ENCODE measurements around the gene CRB3. TPM values are rescaled to one million over a fixed set of nuclear protein-coding genes. Genes with fewer than 3 reads are reported as not detected.

Gene CRB3
- total RNA-seq, 2 experiments from 2014 or later, result 7.9 to 9.4 TPM

GRCh38 chr19:6415591-6416190 is 48.4 kb upstream of the CRB3 start:
- POLR2A ChIA-PET, result interaction anchor here (0.6 kb wide), 1 partner anchor 370 kb away, joined by 3 read pairs; no protein-coding TSS in a partner anchor
- peaks cover 68% of the 10 kb centered on the region for H3K36me3 Mint-ChIP-seq (ENCODE audit: low read depth)

GRCh38 chr19:6416658-6417405 is 47.2 kb upstream of the CRB3 start:
- DNase-seq (no peak), ATAC-seq (ENCODE audit: poor library complexity) (no peak)
- Histone ChIP-seq H3K9me3 (ENCODE audit: control insufficient read depth in 1 of 2, insufficient read depth in 1 of 2, low read length in 2 of 2) (no peaks in the 10 kb centered on the region), H3K36me3 (ENCODE audit: insufficient read depth, low read length) (peaks cover 78% of the 10 kb centered on the region), H3K4me3 (ENCODE audit: low read length) (no peak overlapping the region), H3K4me1 (ENCODE audit: insufficient read depth, low read length) (peaks cover 5% of the 10 kb centered on the region), H3K27me3 (ENCODE audit: control insufficient read depth in 1 of 2, insufficient read depth in 2 of 2, low read length in 2 of 2) (no peaks in the 10 kb centered on the region), H3K27ac (ENCODE audit: low read depth in 1 of 2, low read length in 2 of 2) (no peak overlapping the region)
- H3K27ac Mint-ChIP-seq, result no peak overlapping the region
- H3K36me3 Mint-ChIP-seq (ENCODE audit: low read depth), result peaks cover 79% of the 10 kb centered on the region
- H3K9me3 Mint-ChIP-seq, result no peaks in the 10 kb centered on the region
- no peaks in the 10 kb centered on the region for H3K27me3 Mint-ChIP-seq
- ChIA-PET CTCF (no interaction called here), POLR2A (no interaction called here)
- no peak overlapping the region for H3K4me3 Mint-ChIP-seq
- no peaks in the 10 kb centered on the region for H3K4me1 Mint-ChIP-seq (ENCODE audit: low read depth)
- intact Hi-C loops (cut with DNase I, micrococcal nuclease), result no loop called here
- TF ChIP-seq CTCF (IDR thresholded peaks at IDR 0.05), result no peak

More at GRCh38 chr19:6415591-6416190, 48.4 kb upstream of the CRB3 start:
- intact Hi-C loops (cut with DNase I, micrococcal nuclease), result no loop called here
- no peaks in the 10 kb centered on the region for H3K4me1 Mint-ChIP-seq (ENCODE audit: low read depth)
- H3K4me3 ChIP-seq (ENCODE audit: low read length), result no peak overlapping the region
- no peaks in the 10 kb centered on the region for H3K4me1 ChIP-seq (ENCODE audit: insufficient read depth, low read length)
- CTCF ChIA-PET, result no interaction called here
- H3K27me3 ChIP-seq (ENCODE audit: control insufficient read depth in 1 of 2, insufficient read depth in 2 of 2, low read length in 2 of 2), result no peaks in the 10 kb centered on the region
- TF ChIP-seq CTCF (IDR thresholded peaks at IDR 0.05), result no peak
- H3K36me3 ChIP-seq (ENCODE audit: insufficient read depth, low read length), result peaks cover 67% of the 10 kb centered on the region
- no peak overlapping the region for H3K4me3 Mint-ChIP-seq
- no peak overlapping the region for H3K27ac ChIP-seq (ENCODE audit: low read depth in 1 of 2, low read length in 2 of 2)
- ATAC-seq (ENCODE audit: poor library complexity), result no peak
- no peak overlapping the region for H3K27ac Mint-ChIP-seq
- DNase-seq, result peak in 1 of 14 experiments; percentile 22
- H3K9me3 ChIP-seq (ENCODE audit: control insufficient read depth in 1 of 2, insufficient read depth in 1 of 2, low read length in 2 of 2), result no peaks in the 10 kb centered on the region
- H3K27me3 Mint-ChIP-seq, result no peaks in the 10 kb centered on the region
- no peaks in the 10 kb centered on the region for H3K9me3 Mint-ChIP-seq

DNA sequence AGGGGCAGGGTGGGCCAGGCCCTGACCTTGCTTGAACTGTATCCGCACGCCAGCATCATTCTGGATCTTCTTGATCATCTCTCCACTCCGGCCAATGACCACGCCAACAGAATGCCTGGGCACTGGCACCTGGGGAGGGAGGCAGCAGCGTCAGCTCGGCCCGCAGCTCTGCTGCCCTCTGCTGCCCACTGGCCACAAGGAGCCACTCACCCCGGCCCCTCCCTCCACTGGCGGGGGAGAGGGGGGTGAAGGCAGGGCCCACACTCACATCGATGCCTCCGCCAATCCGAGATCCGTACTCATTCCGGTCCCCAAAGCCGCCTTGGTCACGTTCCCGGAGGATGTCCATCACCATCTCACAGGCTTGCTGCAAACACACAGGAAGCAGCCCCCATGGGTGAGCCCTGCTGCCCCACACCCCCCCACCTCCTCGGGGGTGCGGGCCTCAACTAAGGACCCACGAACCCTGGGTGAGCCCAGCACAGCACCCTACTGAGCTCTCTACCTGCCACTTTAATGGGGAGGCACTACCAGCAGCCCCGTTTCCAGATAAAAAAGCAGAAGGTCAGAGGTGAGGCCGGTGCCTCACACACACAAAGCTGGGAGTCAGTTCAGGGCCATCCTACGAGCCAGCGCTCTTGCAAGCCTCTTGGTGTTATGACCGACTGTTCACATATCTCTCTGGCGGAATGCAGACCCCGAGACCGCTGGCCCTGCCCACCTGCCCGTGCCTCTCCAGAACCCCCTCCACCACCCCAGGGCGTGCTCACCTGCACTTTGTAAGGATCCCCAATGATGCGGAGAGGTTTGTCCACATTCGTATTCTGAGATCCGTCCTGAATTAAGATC is 46.1 kb upstream of the CRB3 start:
- no peaks in the 10 kb centered on the region for H3K9me3 Mint-ChIP-seq
- peaks cover 87% of the 10 kb centered on the region for H3K36me3 Mint-ChIP-seq (ENCODE audit: low read depth)
- no peak overlapping the region for H3K4me3 Mint-ChIP-seq
- no peak overlapping the region for H3K27ac Mint-ChIP-seq
- peaks cover 10% of the 10 kb centered on the region for H3K4me1 Mint-ChIP-seq (ENCODE audit: low read depth)
- peaks cover 16% of the 10 kb centered on the region for H3K4me1 ChIP-seq (ENCODE audit: insufficient read depth, low read length)
- DNase-seq (no peak), ATAC-seq (ENCODE audit: poor library complexity) (no peak)
- intact Hi-C loops (cut with DNase I, micrococcal nuclease), result no loop called here
- CTCF ChIA-PET, result no interaction called here
- H3K27ac ChIP-seq (ENCODE audit: low read depth in 1 of 2, low read length in 2 of 2), result no peak overlapping the region
- POLR2A ChIA-PET, result interaction anchor here (0.6 kb wide), 1 partner anchor 57 kb away, joined by 3 read pairs; the partner anchor contains the start of gene CLPP
- no peaks in the 10 kb centered on the region for H3K27me3 ChIP-seq (ENCODE audit: control insufficient read depth in 1 of 2, insufficient read depth in 2 of 2, low read length in 2 of 2)
- H3K36me3 ChIP-seq (ENCODE audit: insufficient read depth, low read length), result peaks cover 85% of the 10 kb centered on the region
- H3K9me3 ChIP-seq (ENCODE audit: control insufficient read depth in 1 of 2, insufficient read depth in 1 of 2, low read length in 2 of 2), result no peaks in the 10 kb centered on the region
- no peak for TF ChIP-seq CTCF (IDR thresholded peaks at IDR 0.05)
- no peak overlapping the region for H3K4me3 ChIP-seq (ENCODE audit: low read length)
- H3K27me3 Mint-ChIP-seq, result no peaks in the 10 kb centered on the region

Measured in CD4-positive, alpha-beta T cell (primary cell).